OCI-LY1 (cell line): Measurements from ENCODE around the gene POLD4.

Source experiments
- H2AFZ ChIP-seq: fragments of 200-600 bp; sonication (generic), shearing (Covaris generic); 2 replicates; pipeline ENCODE4 v1.6.0; 2014; ENCODE audit warnings: antibody characterized with exemption, mild to moderate bottlenecking, low read length
- H3F3A ChIP-seq: fragments of 200-600 bp; sonication (generic), shearing (Covaris generic); 2 replicates; pipeline ENCODE4 v1.6.0; 2014; ENCODE audit warnings: mild to moderate bottlenecking, antibody characterized with exemption, low read length, moderate library complexity; ENCODE audit not compliant: insufficient read depth
- H3K27ac ChIP-seq: fragments of 200-600 bp; sonication (generic); 2 replicates; pipeline ENCODE4 v1.5.1; 2014; ENCODE audit warnings: low read length, mixed run types, mild to moderate bottlenecking, low read depth; ENCODE audit not compliant: poor library complexity, severe bottlenecking
- H3K27me3 ChIP-seq: fragments of 200-600 bp; sonication (generic); 2 replicates; pipeline ENCODE4 v1.6.0; 2014; ENCODE audit warnings: antibody characterized with exemption, mild to moderate bottlenecking, low read length, moderate library complexity; ENCODE audit not compliant: insufficient read depth
- H3K36me3 ChIP-seq: fragments of 200-600 bp; sonication (generic); 2 replicates; pipeline ENCODE4 v1.6.1; 2014; ENCODE audit warnings: mild to moderate bottlenecking, antibody characterized with exemption, low read length, moderate library complexity, mixed read lengths; ENCODE audit not compliant: insufficient read depth
- H3K4me1 ChIP-seq: fragments of 200-600 bp; sonication (generic); 2 replicates; pipeline ENCODE4 v1.5.1; 2014; ENCODE audit warnings: mild to moderate bottlenecking, low read length, moderate library complexity; ENCODE audit not compliant: insufficient read depth, severe bottlenecking
- H3K4me2 ChIP-seq: fragments of 200-600 bp; sonication (generic), shearing (Covaris generic); 2 replicates; pipeline ENCODE4 v1.6.1; 2014; ENCODE audit warnings: low read length
- H3K4me3 ChIP-seq: fragments of 200-600 bp; sonication (generic); 2 replicates; pipeline ENCODE4 v1.5.1; 2014; ENCODE audit warnings: low read length, low read depth, mild to moderate bottlenecking, mixed read lengths; ENCODE audit not compliant: poor library complexity, severe bottlenecking
- H3K79me2 ChIP-seq: fragments of 200-600 bp; shearing (Covaris generic); 2 replicates; pipeline ENCODE4 v1.6.1; 2016; ENCODE audit warnings: mixed run types, low read length, mixed read lengths; ENCODE audit not compliant: insufficient read depth
- H3K9ac ChIP-seq: fragments of 200-600 bp; sonication (generic), shearing (Covaris generic); 2 replicates; pipeline ENCODE4 v1.6.1; 2014; ENCODE audit warnings: mild to moderate bottlenecking, low read length, mixed read lengths
- H3K9me2 ChIP-seq: fragments of 200-600 bp; sonication (generic), shearing (Covaris generic); 2 replicates; pipeline ENCODE4 v1.6.1; 2014; ENCODE audit warnings: low read depth, mild to moderate bottlenecking, low read length, mixed read lengths
- H3K9me3 ChIP-seq: fragments of 200-600 bp; shearing (Covaris generic); 2 replicates; pipeline ENCODE4 v1.6.1; 2014; ENCODE audit warnings: low read length, mixed read lengths
- H4K20me1 ChIP-seq: fragments of 200-600 bp; sonication (generic), shearing (Covaris generic); 2 replicates; pipeline ENCODE4 v1.6.0; 2016; ENCODE audit warnings: mild to moderate bottlenecking, low read length; ENCODE audit not compliant: insufficient read depth
- CTCF ChIP-seq: fragments of 200-600 bp; sonication (generic), shearing (Covaris generic); IDR thresholded peaks from 2 replicates; pipeline ENCODE4 v1.5.1; 2017; ENCODE audit warnings: mild to moderate bottlenecking, antibody characterized with exemption, low read length, moderate library complexity, mixed read lengths
- EZH2 ChIP-seq: fragments of 200-600 bp; sonication (generic), shearing (Covaris generic); IDR thresholded peaks from 2 replicates; pipeline ENCODE4 v1.8.0; 2017; ENCODE audit warnings: borderline replicate concordance, mixed run types, mild to moderate bottlenecking, antibody characterized with exemption, low read length, moderate library complexity, mixed read lengths

POLD4 gene

GRCh38 chr11:67322049-67322448, 31.3 kb downstream of the POLD4 start:
- H3K9me2 ChIP-seq, result no peaks in the 10 kb centered on the region
- H3K9me3 ChIP-seq, result no peaks in the 10 kb centered on the region
- H3K4me2 ChIP-seq, result no peak overlapping the region
- peaks cover 12% of the 10 kb centered on the region for H3K4me1 ChIP-seq
- H3K36me3 ChIP-seq, result no peaks in the 10 kb centered on the region
- no peaks in the 10 kb centered on the region for H3K27me3 ChIP-seq
- H3K27ac ChIP-seq, result no peak overlapping the region
- no peak overlapping the region for H3K9ac ChIP-seq
- no peaks in the 10 kb centered on the region for H3K79me2 ChIP-seq
- no peak overlapping the region for H2AFZ ChIP-seq
- no peaks in the 10 kb centered on the region for H3F3A ChIP-seq
- no peaks in the 10 kb centered on the region for H4K20me1 ChIP-seq
- no peak overlapping the region for H3K4me3 ChIP-seq
- TF ChIP-seq EZH2, result no peak
- TF ChIP-seq CTCF, result no peak

GRCh38 chr11:67321313-67321871, 32.0 kb downstream of the POLD4 start:
- no peaks in the 10 kb centered on the region for H4K20me1 ChIP-seq
- H3K9ac ChIP-seq, result no peak overlapping the region
- no peak overlapping the region for H3K4me3 ChIP-seq
- no peaks in the 10 kb centered on the region for H3F3A ChIP-seq
- H2AFZ ChIP-seq, result no peak overlapping the region
- TF ChIP-seq CTCF (no peak), EZH2 (no peak)
- no peaks in the 10 kb centered on the region for H3K9me3 ChIP-seq
- no peak overlapping the region for H3K4me2 ChIP-seq
- no peaks in the 10 kb centered on the region for H3K9me2 ChIP-seq
- no peaks in the 10 kb centered on the region for H3K27me3 ChIP-seq
- no peaks in the 10 kb centered on the region for H3K36me3 ChIP-seq
- H3K4me1 ChIP-seq, result peaks cover 15% of the 10 kb centered on the region
- no peak overlapping the region for H3K27ac ChIP-seq
- no peaks in the 10 kb centered on the region for H3K79me2 ChIP-seq

- no peak overlapping the region for H3K4me3 ChIP-seq
- no peak overlapping the region for H3K27ac ChIP-seq
- no peak for TF ChIP-seq EZH2
- no peak for TF ChIP-seq CTCF
- H2AFZ ChIP-seq, result no peak overlapping the region
- H3K9me3 ChIP-seq, result no peaks in the 10 kb centered on the region
- no peak overlapping the region for H3K9ac ChIP-seq
- peaks cover 15% of the 10 kb centered on the region for H3K4me1 ChIP-seq
- H3F3A ChIP-seq, result no peaks in the 10 kb centered on the region
- H4K20me1 ChIP-seq, result no peaks in the 10 kb centered on the region
- H3K27me3 ChIP-seq, result no peaks in the 10 kb centered on the region
- no peak overlapping the region for H3K4me2 ChIP-seq
- no peaks in the 10 kb centered on the region for H3K79me2 ChIP-seq
- H3K9me2 ChIP-seq, result no peaks in the 10 kb centered on the region
- no peaks in the 10 kb centered on the region for H3K36me3 ChIP-seq
These were observed 32.7 kb downstream of the POLD4 start for GRCh38 chr11:67320691-67321090.
